ENCODE measurements around the gene CDH26.

CDH26 gene

GRCh38 chr20:59972037-59972801 is 14.0 kb downstream of the CDH26 start:
- Histone ChIP-seq H3K9ac (ENCODE audit: low read length) (no peak overlapping the region), H3K4me3 (ENCODE audit: insufficient read depth, low read length, poor library complexity, severe bottlenecking) (no peak overlapping the region)

GRCh38 chr20:59976156-59976782 is 18.0 kb downstream of the CDH26 start:
- no peak for TF ChIP-seq CTCF (IDR thresholded peaks at IDR 0.05; ENCODE audit: insufficient read depth, low read length, poor library complexity, severe bottlenecking)
- TF ChIP-seq EZH2phosphoT487 (conservative IDR thresholded peaks at IDR 0.05; ENCODE audit: low read length) = no peak
- Histone ChIP-seq H3K27ac (ENCODE audit: low read depth, low read length) (no peak overlapping the region), H3K9ac (ENCODE audit: low read length) (no peak overlapping the region), H2AFZ (ENCODE audit: low read depth, low read length, severe bottlenecking) (no peak overlapping the region), H3K27me3 (ENCODE audit: low read length) (no peaks in the 10 kb centered on the region), H4K20me1 (ENCODE audit: low read depth, low read length) (no peaks in the 10 kb centered on the region), H3K4me2 (ENCODE audit: low read depth, low read length, poor library complexity, severe bottlenecking) (no peak overlapping the region), H3K9me2 (replicated peaks; ENCODE audit: insufficient read depth, low read length) (no peaks in the 10 kb centered on the region), H3K36me3 (ENCODE audit: low read length) (no peaks in the 10 kb centered on the region), H3F3A (ENCODE audit: insufficient read depth) (no peaks in the 10 kb centered on the region), H3K4me3 (ENCODE audit: insufficient read depth, low read length, poor library complexity, severe bottlenecking) (no peak overlapping the region), H3K79me2 (ENCODE audit: insufficient read depth, low read length) (no peaks in the 10 kb centered on the region), H3K9me3 (ENCODE audit: insufficient read depth, low read length) (no peaks in the 10 kb centered on the region)

More at GRCh38 chr20:59972037-59972801, 14.0 kb downstream of the CDH26 start:
- TF ChIP-seq CTCF (IDR thresholded peaks at IDR 0.05; ENCODE audit: insufficient read depth, low read length, poor library complexity, severe bottlenecking) (no peak), EZH2phosphoT487 (conservative IDR thresholded peaks at IDR 0.05; ENCODE audit: low read length) (no peak)
- Histone ChIP-seq H3K9me3 (ENCODE audit: insufficient read depth, low read length) (no peaks in the 10 kb centered on the region), H3K27me3 (ENCODE audit: low read length) (no peaks in the 10 kb centered on the region), H4K20me1 (ENCODE audit: low read depth, low read length) (no peaks in the 10 kb centered on the region), H3K27ac (ENCODE audit: low read depth, low read length) (no peak overlapping the region), H3K79me2 (ENCODE audit: insufficient read depth, low read length) (no peaks in the 10 kb centered on the region), H2AFZ (ENCODE audit: low read depth, low read length, severe bottlenecking) (no peak overlapping the region), H3K4me2 (ENCODE audit: low read depth, low read length, poor library complexity, severe bottlenecking) (no peak overlapping the region), H3K36me3 (ENCODE audit: low read length) (no peaks in the 10 kb centered on the region), H3K9me2 (replicated peaks; ENCODE audit: insufficient read depth, low read length) (no peaks in the 10 kb centered on the region), H3F3A (ENCODE audit: insufficient read depth) (no peaks in the 10 kb centered on the region)

- Histone ChIP-seq H2AFZ (ENCODE audit: low read depth, low read length, severe bottlenecking) (no peak overlapping the region), H3K9ac (ENCODE audit: low read length) (no peak overlapping the region), H3K4me2 (ENCODE audit: low read depth, low read length, poor library complexity, severe bottlenecking) (no peak overlapping the region), H3K36me3 (ENCODE audit: low read length) (no peaks in the 10 kb centered on the region), H3F3A (ENCODE audit: insufficient read depth) (no peaks in the 10 kb centered on the region), H3K9me3 (ENCODE audit: insufficient read depth, low read length) (no peaks in the 10 kb centered on the region), H3K27ac (ENCODE audit: low read depth, low read length) (no peak overlapping the region), H3K4me3 (ENCODE audit: insufficient read depth, low read length, poor library complexity, severe bottlenecking) (no peak overlapping the region), H4K20me1 (ENCODE audit: low read depth, low read length) (no peaks in the 10 kb centered on the region), H3K79me2 (ENCODE audit: insufficient read depth, low read length) (no peaks in the 10 kb centered on the region), H3K27me3 (ENCODE audit: low read length) (no peaks in the 10 kb centered on the region), H3K9me2 (replicated peaks; ENCODE audit: insufficient read depth, low read length) (no peaks in the 10 kb centered on the region)
- TF ChIP-seq EZH2phosphoT487 (conservative IDR thresholded peaks at IDR 0.05; ENCODE audit: low read length) = no peak
- TF ChIP-seq CTCF (IDR thresholded peaks at IDR 0.05; ENCODE audit: insufficient read depth, low read length, poor library complexity, severe bottlenecking) = no peak
These were observed 18.9 kb downstream of the CDH26 start for GRCh38 chr20:59977086-59977485.
